Stimulated activated CD8-positive, alpha-beta memory T cell treated with anti-CD3 and anti-CD28 coated beads, Interleukin-7, amount 100 ng/mL, for 1 hour (primary cell): Measurements from ENCODE around the gene EHBP1L1.
A peak's percentile ranks its signal among the peaks of the same experiment; 100 is the strongest.

Experiments
- DNase-seq, 2 donors: peaks; one replicate each; pipeline ENCODE4 v3.0.0-alpha.2; 2020; ENCODE audit warnings: low read depth in 2 of 2

The EHBP1L1 gene

DNA sequence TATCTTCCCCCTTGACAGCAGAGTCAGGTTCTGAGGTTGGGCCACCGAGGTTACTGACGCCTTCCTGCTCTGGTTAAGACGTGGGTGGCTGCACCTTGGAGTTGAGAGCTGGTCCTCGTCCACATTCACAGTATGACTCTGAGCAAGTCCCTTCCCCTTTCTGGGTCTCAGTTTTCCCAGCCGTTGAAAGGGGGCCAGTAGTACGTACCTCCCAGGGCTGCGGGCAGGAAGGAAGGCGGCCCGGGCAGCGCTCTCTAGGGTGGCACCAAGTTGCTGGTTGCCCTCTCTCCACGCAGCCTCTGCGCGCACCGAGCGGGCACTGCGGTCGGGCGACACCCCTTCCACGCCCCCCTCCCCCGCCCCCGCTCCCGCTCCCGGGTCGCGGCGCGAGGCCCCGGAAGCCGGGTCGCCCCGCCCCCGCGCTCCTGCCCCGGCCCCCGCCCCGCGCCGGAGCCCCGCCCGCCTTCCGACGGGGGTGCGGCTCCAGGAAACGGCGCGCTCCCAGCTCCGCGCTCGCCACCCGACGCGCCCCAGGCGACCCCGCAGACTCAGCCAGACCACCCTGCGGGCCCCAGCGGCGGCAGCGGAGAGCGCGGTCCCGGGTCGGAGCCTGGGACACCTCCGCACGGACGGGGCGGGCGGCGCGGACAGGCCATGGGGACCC, at the start of gene EHBP1L1:
TSS of gene EHBP1L1 (plus strand) at position 486 of the 664 bp plus-strand sequence. CDS start 250 bp downstream, outside the sequence.
- DNase-seq: peak; percentile 45 to 56

DNA sequence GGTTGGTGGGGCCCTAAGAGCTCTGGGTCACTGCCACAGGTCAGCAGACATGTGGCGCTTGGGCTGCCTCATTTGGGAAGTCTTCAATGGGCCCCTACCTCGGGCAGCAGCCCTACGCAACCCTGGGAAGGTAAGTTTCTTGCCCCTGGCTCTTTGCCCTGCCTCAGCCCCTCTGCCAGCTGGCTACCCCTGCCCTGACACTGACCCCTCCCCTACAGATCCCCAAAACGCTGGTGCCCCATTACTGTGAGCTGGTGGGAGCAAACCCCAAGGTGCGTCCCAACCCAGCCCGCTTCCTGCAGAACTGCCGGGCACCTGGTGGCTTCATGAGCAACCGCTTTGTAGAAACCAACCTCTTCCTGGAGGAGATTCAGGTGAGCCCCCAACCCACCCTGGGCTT, 49.1 kb upstream of the EHBP1L1 start:
- DNase-seq: no peak

DNA sequence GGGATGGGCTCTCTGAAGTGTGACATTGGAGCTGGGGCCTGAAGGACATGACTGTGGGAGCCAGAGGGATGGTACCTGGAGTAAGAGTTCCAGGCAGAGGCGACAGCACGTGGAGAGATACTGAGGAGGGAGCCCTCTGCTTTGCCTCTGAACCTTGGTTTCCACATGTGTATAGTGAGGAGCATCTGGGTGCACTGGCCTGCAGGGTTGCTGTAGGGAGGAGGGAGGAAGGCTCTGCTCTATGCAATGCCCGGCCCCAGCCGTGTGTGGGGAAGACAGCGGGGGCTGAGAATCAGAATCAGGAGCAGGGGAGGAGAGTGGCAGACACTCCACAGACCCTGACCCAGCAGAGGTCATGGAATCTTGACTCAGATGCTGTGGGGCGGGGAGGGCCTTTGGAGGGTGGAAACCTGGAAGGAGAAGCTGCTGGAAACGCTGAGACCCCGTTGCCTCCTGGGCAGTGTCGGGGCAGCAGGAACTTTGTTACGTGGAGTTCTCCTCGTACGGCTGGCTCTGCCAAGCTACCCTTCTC, 47.0 kb upstream of the EHBP1L1 start:
- no peak for DNase-seq

DNA sequence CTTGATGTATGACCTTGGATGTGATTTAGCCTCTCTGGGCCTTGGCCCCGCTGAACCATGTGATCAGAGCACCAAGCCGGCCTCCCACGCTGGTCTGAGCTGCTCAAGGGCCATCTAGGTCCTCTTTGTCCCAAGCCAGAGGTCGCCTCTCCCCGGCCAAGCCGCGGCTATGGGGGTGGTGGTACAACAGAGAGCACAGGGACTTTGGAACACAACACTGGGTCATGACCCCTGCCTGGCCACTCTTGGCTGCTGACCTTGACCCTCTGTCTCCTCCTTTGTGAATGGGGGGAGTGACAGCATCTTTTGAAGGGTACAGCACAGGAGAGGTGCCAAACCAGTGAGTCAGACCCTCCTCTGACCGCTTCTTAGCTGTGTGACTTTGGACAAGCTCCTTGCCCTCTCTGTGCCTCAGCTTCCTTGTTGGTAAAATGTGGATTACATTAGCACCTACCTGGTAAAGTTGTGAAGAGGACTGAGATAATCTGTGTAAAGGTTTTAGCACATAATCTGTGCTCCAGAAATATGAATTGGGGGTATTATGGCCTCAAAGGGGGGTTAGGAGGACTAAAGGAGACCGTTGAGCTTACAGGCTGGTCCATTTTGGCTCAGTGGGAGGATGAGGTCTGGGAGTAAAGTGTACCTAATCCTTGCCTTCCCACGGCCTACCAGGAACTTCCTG, 46.2 kb upstream of the EHBP1L1 start:
- DNase-seq: no peak

DNA sequence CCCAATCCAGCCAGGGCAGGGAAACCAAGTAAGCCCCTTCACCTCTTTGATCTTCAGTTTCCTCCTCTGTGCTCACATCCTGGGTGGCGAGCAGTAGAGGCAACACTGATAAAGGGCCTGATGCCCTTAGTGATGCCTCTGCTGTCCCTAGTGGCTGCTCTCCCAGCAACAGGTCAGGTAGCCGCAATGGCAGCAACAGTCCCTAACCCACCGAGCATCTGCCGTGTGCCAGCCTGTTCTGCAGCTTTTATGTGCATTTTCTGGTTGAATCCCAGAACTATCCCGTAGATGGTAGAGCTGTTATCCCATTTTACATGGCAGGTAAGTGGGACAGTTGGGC, 45.7 kb upstream of the EHBP1L1 start:
- no peak for DNase-seq

DNA sequence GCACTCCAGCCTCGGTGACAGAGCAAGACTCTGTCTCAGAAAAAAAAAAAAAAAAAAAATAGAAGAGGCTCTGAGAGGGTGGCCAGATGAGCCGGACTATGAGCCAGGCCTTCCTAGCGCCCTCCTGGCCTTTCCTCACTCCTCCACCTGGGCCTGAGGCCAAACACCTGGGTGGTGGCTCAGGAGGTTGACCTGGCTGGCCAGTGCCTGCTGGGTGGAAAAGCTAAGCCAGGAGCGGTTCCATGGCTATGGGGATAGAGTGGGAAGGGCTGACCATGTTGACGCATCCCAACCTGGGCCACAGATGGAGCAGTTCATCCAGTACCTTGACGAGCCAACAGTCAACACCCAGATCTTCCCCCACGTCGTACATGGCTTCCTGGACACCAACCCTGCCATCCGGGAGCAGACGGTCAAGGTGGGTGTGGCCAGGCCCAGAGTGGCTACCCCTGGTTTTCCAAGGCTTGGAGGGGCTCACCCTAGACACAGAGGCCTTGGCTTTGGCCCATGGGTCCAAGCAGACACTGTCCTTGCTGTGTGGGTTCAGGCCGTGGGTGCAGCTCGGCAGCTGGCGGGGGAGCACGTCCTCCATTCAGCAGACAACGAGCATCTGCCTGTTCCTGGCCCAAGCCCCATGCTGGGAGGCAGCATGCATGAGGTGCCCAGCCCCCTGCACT, 43.3 kb upstream of the EHBP1L1 start:
- DNase-seq: no peak

DNA sequence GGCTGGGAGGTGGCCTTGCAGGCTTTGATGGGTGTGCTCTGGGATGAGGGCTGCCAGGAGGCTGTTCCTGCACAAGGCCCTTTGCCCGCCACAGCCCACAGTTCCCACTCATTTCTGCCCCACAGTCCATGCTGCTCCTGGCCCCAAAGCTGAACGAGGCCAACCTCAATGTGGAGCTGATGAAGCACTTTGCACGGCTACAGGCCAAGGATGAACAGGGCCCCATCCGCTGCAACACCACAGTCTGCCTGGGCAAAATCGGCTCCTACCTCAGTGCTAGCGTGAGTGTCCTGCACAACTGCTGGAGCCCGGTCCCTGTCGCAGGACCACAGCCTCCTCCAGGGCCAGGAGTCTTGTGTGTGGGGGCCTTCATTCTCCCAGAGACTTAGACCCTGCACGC, 40.8 kb upstream of the EHBP1L1 start:
- no peak for DNase-seq

DNA sequence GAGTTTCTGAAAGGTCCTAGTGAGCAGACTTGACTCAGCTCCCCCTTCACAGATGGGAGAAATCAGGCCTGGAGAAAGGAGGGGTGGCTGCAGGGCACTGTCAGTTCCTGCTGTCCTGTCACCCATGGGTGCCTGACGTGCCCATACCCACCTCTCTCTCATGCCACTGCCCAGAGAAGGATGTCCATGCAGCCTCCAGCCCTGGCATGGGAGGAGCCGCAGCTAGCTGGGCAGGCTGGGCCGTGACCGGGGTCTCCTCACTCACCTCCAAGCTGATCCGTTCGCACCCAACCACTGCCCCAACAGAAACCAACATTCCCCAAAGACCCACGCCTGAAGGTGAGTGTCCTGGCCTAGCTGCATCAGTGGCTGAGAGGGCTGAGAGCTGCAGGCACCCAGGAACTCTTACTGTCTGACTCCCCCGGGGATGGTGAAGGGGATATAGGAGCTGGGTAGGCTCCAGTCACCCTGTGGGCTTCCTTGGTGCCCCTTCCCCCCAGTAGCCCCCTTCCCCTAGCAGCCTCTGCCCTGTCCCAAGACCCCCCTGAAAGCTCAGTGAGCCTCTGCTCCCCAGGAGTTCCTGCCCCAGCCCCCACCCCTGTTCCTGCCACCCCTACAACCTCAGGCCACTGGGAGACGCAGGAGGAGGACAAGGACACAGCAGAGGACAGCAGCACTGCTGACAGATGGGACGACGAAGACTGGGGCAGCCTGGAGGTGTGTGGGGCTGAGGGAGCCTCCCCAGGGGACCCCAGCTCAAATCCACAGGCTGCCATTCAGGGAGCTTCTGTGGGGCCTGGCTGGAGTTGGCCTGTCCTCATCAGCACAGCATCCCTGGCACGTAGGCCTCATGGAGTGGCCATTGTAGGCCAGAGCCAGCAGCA, 39.2 kb upstream of the EHBP1L1 start:
- DNase-seq: no peak

DNA sequence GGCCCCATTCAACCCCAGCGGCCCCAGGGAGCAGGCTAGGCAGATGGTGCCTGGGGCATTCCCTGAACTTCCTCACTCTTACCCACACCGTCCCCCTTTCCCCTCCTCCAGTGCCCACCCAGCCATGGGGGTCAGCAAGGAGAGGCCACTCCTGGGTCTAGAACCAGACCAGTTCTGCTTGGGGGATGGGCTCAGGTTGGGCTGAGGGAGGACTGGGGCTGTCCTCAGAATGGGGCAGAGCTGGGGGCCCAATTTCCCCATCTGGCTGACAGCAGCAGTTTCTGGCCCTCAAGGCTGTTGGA, 38.6 kb upstream of the EHBP1L1 start:
- DNase-seq: no peak

DNA sequence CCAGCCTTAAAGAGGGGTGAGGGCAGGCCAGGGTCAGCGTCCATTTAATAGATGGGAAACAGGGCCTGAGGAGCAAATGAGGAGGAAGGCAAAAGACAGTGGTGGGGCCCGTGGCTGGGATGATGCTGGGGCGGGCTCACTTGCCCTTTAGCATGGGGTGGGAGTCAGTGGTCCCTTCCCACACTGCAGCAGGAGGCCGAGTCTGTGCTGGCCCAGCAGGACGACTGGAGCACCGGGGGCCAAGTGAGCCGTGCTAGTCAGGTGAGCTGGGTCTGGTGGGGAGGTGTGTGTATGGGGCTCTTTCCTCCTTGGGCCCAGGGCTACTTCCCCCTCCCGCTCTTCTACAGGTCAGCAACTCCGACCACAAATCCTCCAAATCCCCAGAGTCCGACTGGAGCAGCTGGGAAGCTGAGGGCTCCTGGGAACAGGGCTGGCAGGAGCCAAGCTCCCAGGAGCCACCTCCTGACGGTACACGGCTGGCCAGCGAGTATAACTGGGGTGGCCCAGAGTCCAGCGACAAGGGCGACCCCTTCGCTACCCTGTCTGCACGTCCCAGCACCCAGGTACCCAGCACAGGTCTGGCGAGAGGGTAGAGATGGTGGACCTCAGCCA, 38.1 kb upstream of the EHBP1L1 start:
- no peak for DNase-seq

DNA sequence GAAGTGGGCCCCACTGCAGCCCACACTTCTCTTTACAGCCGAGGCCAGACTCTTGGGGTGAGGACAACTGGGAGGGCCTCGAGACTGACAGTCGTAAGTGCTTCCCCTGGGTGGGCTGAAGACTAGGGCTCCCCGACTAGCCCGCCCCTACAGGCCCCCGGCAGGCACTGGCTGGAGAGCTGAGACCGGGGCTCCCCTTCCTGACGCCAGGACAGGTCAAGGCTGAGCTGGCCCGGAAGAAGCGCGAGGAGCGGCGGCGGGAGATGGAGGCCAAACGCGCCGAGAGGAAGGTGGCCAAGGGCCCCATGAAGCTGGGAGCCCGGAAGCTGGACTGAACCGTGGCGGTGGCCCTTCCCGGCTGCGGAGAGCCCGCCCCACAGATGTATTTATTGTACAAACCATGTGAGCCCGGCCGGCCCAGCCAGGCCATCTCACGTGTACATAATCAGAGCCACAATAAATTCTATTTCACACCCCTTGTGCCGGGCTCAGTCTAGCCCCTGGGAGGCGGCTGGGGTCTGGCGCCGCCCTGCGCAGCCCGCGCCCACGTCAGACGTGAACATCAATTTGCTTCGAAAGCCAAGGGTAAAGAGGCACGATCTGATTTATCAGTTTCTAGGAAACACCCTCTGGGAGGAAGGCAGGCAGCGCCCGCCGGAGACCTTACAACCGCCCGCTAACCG, 37.5 kb upstream of the EHBP1L1 start:
- DNase-seq: no peak

DNA sequence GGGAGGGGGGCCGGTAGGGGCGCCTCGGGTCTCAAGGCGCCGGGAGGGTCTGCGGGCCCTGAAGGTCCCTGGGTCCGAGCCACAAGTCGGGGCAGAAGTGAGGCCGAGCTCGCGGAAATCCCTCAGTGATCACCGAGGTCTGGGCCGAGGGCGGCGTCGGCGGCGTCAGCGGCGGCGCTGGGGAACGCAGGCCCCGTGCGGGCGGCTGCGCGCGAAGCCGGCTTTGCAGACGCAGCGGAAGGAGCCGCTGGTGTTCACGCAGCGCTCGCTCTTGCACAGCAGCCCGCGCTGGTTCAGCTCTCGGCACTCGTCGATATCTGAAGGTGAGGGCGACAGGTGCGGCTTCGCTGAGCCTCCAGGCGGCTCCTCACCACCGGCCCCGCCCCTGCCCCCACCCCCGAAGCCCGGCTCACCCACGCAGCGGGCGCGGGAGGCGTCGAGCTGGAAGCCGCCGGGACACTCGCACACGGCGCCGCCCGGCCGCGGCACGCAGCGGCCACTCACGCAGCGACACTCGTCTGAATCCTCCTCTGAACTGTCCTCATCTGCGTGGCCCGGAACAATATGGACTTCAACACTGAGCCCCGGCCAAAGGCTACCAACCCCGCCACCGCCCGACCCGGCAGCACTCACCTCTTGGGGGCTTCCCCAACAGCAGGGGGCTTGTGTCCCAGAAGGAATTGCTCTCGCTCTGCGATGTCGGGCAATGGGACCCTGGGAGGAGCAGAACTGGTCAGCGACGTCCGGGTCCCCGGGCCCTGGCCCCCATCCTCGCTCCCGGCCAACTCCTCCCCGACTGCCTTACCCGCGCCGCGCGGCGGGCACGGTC, 36.7 kb upstream of the EHBP1L1 start:
- DNase-seq: no peak

DNA sequence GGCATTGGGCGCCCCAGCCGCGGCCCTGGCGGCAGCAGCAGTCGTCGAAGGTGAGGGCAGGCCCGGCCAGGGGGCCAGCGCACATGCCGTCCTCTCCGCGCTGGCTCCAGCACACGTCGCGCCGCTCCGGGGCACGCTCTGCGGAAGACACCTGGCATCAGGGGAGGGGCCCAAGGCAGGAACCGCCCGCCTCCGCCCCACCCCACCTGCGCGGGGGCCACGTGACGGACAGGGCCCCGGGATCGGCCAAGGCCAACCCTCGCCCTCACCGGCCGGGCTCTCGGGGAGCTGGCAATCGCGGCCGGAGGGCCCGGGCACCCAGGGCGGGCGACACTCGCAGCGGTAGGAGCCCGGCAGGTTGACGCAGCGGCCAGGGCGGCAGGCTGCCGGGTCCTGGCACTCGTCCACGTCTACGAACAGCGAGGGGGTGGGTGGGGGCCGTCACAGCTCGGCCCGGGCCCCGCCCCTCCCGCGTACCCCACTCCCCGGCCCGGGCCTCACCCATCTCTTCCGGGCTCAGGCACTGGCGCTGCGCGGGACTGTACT, 36.0 kb upstream of the EHBP1L1 start:
- no peak for DNase-seq

DNA sequence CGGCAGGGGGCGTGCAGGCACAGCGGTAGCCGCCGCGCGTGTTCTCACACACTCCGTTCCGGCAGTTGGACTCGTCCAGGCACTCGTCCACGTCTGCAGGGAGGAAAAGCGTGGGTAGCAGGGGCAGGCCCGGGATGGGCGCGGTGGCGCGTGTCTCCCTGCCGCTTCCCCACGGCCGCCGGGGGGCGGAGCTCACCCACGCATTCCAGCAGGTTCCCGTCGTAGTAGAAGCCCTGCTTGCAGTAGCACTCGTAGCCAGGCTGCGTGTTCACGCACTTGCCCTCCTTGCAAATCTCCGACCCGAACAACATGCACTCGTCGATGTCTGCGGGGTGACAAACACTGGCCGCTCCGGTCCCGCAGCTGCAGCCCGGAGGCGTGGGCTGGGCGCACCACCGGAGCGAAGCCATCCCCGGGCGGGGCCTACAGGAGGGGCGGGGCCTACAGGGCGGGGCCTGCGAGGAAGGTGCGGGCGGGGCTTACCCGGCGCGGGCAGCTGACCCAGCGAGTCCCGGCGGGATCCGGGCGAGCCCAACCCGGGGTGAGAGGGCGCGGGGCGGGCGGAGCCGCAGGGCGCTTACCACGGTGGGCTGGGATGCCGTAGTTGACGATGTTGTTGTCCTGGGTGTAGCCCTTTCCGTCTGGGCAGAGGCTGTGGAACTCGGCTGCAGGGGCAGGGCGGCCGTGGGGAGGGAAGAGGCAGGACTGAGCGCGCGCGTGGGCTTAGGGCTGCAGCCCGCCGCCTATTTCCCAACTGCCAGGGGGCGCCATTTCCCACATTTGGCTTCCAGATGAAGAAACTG, 35.4 kb upstream of the EHBP1L1 start:
- DNase-seq: peak; percentile 66 to 76

DNA sequence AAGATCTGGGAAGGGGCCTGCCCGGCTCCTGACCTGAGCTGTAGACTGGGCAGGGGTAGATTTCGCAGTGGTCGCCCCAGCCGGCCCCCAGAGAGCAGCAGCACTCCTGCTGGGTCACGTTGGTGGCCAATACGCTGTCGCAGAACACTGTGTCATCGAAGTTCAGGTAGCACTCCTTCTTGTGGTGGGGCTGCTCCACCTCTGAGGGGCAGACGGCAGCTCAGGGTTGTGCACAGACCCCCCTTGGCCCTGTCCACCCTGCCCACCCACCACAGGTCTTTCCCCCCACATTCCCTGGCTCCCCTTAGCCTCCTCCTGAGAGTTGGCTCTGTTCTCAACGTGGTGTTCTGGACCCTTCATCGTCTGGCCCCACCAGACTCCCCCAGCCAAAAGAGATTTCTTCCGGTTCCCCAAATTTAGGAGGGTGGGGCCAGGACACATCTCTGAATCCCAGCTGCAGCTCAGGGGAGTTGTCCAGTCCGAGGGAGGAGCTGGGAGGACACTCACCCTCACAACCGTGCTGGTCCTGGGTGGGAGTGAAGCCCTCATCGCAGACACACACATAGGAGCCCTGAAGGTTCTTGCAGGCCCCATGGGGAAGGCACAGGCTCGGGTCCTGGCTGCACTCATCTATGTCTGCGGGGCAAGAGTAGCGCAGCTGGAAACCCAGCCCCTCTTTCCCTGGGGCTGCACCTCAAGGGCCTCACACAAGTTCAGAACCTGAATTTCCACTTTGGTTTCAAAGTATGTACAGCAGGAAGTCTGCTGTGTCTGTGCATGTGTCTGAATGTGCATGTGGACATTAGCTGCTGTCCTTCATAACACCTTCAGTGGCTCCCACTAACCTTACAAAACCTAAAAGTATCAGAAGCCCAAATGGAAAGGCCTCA, 34.5 kb upstream of the EHBP1L1 start:
- DNase-seq: no peak

DNA sequence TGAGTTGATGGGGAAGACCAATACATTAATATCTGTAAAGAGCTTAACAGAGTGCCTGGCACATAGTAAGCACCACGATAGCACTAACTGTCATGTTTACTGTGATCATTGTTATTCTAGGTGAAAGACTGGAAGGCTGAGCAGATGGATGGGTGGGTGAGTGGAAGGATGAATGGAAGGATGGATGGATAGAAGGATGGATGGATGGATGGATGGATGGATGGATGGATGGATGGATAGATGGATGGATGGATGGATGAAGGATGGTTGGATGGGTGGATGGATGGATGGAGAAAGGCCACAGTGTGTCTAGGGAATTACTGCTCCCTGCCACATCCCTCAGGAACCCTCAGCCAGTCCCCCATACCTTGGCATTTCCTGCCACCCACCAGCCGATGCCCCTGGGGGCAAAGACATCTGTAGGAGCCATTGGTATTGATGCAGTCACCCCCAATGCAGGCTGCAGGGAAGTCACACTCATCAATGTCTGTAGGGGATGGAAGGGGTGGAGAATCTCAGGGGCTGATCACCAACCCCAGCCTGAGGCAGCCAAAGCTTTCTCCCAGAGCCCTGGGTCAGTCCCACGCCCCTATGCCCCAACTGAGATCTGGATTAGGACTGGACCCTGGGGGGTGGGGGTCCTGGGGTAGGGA, 33.0 kb upstream of the EHBP1L1 start:
- DNase-seq: no peak

DNA sequence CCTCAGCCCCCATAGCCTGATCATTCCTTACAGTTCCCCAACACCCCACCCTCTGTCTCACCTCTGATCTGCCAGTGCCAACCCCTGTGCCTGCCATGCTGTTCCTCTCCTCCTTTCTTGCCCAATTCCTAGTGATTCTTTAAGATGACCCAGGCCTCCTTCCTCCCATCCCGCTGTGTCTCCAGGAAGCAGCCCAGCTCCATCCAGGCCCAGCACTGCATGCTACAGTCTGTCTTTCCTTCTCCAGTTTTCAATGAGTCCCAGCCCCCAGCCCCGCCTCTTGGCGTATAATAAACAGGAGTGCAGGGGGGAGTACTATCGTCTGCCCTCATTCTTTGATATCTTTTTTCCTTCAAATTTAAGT, 30.0 kb upstream of the EHBP1L1 start:
- no peak for DNase-seq
